ENCODE results near the gene MMP15.
A peak's percentile ranks its signal among the peaks of the same experiment; 100 is the strongest.
"Not testable (repeated sequence)": the region's sequence is repeated elsewhere in the genome, so short reads cannot be mapped to it uniquely, and the experiment has no call there.

MMP15 gene

DNA sequence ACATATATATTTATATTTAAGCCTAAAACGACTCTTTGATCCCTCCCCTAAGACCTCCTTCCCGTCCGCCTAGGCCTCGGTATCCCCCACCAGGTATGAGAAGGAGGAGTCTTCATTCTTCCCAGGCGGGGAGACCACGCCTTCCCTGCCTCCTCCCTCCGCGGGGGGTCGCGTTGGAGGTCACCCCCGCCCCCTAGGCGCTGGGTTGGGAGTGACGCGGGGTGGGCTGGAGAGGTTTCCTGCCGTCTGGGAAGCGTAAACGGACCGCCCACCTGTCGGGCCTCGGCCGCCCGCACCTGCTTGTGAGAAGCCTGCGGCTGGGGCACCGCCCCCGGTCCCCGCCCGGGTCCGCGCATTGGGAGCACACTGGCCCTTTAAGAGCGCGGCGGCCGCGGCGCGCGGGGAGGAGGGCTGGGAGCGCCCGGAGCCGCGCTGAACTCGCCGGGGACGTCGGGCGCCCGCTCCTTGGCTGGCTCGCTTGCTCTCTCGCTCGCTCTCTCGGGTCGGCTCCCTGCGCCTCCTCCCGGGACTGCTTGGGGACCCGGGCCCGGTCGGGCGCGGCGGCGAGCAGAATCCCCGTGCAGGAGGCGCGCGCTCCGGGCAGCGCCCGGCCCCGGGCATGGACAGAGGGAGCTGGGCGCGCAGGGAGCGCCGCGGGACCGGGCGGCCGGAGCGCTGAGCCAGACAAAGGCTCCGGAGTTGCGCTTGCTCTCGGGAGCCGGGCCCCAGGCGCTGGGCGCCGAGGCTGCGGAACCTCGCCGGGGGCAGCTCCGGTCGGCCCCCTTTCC lies at the start of gene MMP15:
Gene MMP15, plus strand, starts transcription at position 404 of the 788 bp plus-strand sequence. CDS start 597 bp downstream, outside the sequence.
- no peak for DNase-seq

DNA sequence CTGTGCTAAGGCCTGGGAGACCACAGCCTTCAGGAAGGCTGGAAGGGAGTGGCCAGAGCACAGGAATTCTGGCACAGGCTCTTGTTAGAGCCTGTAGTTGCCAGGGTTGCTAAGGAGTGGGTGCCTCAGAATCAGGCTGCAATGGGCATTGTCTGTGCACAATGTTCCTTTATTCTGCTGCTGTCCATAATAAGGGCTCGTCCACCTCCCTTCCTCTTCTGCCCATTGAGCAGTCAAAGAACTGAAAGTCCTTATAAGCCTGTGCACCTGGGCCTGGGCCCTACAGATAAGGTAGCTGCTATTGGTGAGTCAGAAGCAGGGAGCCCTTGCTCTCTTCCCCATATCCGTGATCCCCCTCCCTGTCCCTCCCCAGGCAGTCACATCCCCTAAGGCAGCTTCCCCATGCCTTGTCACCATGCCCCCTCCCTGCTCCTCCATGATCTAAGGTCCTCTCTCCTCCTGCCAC lies 49.2 kb upstream of the MMP15 start:
- no peak for DNase-seq

DNA sequence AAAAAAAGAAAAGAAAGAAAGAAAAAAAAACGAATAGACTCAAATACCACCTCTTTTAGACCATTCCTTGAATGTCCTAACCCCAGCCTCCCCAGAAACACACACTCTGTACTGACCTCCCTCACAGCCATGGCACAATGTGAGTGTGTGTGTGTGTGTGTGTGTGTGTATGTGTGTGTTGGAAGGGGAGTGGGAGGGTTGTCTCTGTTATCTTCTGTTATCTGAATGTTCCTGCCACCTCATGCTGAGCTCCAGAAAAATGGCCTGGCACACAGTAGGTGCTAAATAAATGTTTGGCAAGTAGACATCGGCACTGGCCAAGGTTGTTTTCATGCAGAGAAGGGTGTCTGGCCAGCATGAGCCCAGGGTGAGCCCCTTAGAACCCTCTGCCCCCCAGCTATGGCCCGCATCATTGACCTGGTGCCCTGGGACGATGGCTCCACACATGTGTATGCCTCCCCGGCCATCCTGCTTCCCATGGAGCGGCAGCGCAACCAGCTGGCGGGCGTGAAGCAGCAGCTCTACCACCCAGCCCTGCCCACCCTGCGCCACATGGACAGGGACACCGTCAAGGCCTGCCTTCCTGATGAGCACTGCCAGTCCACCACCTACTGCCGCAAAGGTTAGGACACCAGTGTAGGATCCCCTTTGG lies 48.0 kb upstream of the MMP15 start:
- DNase-seq, result no peak

DNA sequence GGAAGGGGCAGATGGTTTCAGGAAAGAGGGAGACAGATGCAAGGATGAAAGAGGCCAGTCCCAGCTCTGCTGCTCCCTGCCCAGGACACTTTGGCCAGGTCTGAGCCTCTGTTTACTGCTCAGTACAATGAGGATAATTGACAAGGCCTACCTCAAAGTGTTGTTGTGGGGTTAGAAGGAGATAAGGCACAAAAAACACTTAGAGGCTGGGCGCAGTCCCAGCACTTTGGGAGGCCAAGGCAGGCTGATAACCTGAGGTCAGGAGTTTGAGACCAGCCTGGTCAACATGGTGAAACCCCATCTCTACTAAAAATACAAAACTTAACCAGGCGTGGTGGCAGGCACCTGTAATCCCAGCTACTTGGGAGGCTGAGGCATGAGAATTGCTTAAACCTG lies 47.5 kb upstream of the MMP15 start:
- DNase-seq, result not testable (repeated sequence)

DNA sequence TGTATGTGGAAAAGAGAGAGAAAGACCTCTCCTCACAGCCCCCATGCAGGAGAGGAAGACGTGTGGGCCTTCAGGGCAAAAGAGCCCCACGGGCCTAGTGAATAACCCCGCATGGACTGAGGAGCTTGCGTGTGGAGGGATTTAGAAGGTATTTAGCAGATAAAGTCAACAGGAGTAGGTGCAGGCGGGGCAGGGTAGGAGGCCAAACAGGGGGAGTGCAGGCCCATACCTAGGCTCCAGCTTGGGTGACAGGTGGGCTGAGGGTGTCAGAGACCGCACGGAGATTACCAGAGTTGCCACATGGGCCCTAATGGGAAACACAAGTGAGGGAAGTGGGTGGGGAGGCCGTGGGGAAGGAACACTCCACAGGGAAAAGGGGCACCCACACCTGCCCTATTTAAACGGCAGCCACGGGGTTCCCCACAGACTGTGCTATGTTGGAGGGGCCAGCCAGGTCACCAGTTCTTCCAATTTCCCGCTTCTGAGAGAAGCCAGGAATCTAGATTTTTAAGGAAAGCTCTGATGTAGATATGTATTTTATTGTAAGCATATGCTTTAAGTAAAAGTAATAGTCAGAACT lies 46.5 kb upstream of the MMP15 start:
- no peak for DNase-seq

DNA sequence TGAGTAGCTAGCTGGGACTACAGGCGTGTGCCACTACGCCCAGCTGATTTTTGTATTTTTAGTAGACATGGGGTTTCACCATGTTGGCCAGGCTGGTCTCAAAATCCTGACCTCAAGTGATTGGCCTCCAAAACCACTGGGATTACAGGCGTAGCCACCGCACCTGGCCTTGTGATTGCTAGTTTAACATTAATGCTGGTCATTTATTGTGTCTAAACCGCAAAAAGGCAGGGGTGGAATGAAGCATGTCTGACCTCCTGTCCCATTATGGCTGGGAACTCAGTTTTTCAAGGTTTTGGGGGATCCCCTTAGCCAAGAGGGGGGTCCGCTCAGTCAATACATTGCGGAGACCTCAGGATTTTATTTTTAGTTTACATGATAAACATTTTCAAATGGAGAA lies 43.9 kb upstream of the MMP15 start:
- DNase-seq, result no peak

DNA sequence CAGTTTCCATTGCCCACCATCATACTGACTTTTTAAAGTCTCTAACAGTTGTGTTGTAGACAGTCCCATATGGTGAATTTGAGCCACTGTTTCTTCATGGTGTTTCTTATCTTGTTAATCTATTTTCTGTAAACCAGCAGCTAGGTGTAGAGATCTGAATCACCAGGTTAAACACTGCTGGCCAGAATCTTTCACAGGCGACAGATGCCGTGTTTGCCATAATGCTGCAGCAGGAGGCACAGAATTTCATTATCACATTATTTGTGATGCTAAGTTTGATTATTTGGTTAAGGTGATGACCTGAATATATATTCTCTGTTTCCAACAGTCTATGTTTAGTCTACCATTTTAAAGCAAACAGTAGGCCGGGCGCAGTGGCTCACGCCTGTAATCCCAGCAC lies 43.2 kb upstream of the MMP15 start:
- DNase-seq, result no peak

DNA sequence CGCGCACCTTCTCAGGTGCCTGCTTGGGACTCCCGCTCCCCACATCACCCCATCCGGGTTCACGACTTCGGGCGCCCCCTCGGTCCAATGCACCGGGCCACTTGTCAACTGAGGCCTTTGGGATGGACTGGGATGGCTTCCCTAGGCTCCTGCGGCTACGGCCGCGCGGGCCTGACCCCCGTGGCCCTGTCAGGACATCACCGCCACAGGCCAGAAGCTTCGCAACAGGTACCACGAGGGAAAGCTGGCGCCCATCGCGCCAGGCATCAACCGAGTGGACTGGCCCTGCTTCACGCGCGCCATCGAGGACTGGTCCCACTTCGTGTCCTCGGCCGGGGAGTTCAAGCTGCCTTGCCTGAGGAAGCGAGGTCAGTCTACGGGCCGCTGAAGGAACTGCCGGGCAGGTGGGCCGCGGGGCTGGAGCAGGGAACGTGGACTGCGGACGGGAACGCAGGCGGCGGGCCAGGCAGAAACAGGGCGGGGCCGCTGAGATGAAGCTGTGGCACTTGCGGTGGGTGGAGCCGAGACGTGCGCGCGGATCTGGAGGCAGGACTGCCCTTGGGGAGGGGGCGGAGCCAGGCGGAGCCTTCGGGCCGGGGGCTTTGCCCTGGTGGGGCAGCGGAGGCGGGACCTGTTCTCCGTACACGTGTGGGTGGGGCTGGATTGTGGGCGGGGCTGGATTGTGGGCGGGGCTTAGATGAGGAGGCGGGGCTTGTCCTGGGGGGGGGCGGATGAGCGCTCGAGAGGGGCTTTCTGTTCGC lies 40.9 kb upstream of the MMP15 start:
- no peak for DNase-seq

DNA sequence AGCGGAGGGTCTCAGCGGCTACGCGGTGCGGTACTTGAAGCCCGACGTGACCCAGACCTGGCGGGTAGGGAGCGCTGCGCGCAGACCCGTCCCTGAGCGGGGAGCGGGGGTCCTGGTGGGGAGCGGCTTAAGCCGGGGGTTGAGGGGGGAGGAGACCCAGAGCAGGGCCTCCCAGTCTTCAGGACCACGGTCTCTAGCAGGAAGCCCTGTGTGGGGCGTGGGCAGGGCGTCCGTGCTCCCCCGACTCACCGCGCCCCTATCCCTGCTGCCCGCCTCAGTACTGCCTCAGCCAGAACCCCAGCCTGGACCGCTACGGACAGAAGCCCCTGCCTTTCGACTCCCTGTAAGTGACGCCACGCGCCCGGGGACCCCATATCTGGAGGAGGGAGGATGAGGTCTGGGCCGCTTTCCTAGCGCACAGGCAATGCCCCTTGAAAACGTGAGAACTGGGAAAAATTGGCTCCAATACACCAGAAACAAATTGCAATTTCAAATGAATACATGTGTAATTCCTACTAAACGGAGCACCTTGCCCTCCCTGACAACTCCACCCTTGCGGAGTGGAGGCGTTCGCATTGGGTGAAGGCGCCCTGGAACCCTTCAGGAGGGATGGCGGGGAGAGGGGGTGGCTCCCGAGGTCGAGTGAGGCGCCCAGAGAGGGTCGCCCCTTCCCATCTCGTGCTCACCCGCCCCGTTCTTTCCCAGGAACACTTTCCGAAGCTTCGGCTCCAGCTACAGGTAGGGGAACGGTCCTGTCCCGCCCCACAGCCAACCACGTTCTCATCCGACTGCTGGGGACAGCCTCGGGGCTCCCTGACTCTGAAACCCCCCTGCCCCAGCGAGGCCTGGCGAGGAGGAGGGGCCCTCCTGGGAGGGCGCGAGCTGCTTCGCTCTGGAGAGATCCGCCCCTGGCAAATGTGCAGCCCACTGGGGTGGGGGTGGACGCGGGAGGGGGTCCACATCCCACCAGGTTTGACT lies 40.1 kb upstream of the MMP15 start:
- no peak for DNase-seq

DNA sequence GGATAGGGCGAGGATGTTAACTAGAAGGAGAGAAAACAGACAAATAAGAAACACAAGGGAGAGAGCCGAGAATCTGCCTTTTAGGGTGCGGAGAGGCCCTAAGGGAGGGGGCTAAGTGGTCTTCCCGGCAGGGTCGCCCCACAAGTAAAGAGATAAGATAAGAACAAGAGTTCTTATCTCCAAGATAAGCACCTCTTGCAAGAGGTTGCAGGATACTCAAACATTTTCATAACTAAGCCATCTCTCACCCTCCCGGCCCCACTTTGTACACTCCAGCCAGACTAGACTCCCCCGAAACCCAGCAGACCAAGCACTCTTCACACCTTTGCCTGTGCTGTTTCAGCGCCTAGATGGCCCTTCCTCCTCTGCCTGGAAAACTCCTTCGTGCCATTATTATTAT lies 39.4 kb upstream of the MMP15 start:
- no peak for DNase-seq

DNA sequence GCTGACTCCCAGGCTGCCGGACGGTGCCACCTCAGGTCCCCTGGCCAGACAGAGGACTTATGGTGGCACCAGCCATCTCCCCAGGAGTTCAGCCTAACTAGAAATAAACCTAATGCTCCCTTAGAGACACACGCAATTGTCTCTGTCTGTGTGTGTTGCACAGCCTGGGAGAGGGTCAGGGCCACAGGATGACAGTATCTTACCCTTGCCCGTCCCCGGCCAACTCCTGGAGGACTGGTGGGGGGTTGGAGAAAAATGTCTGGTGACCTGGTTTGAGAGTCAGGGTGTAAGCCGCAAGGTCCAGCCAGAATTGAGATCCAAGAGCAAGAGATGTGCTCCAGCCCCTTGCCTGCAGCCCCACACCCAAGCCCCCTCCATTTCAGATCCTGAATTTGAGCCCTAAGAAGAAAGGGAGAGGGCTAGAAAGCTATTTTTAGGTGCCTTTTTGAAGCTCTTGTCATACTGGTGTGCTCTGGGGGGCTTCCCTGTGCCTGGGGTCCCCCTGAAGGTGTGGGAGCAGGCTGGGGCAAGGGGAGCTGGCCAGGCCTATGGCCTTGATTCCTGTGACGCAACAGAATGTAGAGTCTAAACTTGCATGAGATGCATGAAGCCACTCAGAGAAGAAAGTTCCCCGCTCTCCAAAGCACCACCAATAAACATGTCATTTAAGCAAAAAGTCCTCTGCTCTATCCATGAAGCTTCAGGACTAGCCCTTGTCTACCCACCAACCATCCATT lies 37.9 kb upstream of the MMP15 start:
- DNase-seq, result no peak

DNA sequence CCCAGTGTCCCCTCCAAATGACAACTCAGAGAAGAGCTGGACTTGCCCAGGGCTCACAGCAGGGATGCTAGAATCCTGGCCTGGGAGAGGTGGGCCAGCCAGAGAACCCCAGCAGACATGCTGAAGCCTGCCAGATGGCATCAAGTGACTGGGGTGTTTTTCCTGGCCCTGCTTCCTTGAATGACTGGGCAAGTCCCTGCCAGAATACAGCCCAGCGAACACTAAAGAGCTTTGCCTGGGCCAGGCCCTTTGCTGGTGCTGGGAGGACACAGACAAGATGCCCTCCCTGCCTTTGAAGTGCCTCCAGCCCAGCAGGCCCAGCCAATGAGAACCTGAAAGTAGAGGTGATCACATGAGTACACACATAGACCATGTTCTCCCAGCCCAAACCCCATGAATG lies 36.6 kb upstream of the MMP15 start:
- peak; percentile 74 for DNase-seq

DNA sequence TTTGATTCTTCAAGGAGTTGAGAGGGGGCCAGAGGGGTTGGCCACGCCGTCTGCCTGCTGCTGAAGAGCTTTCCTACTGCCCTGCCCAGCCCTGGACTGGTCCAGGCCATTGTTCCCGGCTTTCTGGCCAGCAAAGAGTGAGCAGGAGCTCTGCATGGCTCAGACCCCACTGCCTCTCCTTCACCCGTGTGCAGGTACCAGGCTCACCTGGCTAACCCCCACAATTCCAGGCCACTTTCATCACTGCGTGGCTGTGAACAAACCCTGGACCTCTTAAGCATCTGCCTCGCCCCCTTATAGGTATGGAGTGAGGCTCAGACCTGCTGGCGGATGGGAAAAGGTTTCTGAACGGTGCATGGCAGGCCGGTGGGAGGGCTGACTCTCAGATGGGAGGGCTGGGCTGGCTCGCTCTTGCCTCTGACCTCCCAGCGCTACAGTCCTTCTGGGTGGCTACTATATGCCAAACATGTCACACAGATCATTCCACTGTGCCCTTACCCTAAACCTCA lies 33.9 kb upstream of the MMP15 start:
- DNase-seq, result no peak

DNA sequence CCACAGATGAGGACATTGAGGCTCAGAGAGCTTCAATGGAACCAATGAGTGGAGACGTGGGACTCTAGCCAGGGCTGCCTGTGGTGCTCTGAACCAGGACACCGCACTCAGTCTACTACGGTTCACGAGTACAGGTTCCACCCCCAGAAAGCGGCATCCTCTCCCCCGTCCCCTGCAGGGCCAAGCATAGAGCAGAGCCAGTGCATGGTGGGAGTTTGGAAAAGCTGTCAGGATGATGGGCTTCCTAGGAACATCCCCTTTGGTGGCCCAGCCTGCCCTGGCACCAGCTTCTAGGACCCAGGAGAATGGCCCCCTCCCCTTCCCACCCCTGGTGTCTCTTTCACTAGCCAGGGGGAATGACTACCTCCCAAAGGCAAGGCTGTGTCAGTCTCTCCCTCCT lies 33.5 kb upstream of the MMP15 start:
- DNase-seq, result no peak

DNA sequence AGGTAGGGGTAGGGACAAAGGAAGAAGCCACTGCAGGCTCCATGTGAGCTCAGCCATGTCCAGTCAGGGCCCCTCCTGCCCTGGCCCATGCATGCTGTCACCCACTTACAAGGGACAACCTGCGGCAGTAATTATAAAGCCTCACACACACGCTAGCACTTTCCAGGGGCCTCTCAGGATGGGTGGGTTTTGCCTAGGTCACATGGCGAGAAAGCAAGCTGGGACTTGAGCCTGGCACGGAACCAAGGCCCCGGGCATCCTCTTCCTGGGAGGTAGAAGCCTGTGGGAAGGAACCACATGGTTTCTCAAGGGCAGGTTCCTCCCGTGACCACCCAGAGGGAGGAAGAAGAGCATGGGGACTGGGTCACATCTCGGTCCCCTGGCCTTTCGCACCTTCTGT lies 32.1 kb upstream of the MMP15 start:
- no peak for DNase-seq

DNA sequence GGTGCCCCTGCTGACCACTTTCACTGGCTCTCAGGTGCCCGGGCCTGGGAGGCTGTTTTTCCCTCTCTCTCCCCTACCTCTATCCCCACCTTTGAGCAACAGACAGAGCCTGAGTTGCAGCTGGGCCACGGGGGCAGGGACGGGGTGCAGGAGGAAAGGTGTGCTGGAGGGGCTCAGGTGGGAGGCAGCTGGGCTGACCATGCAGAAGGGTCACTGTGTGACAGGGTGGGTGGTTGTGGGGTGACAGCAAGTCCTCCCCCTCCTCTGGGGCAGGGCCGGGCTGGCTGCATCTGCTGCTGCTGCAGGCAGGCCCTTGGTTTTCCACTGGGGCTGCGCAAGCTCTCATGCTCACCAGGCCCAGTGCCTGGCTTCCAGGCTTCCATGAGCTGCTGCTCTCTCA lies 31.7 kb upstream of the MMP15 start:
- DNase-seq, result no peak

DNA sequence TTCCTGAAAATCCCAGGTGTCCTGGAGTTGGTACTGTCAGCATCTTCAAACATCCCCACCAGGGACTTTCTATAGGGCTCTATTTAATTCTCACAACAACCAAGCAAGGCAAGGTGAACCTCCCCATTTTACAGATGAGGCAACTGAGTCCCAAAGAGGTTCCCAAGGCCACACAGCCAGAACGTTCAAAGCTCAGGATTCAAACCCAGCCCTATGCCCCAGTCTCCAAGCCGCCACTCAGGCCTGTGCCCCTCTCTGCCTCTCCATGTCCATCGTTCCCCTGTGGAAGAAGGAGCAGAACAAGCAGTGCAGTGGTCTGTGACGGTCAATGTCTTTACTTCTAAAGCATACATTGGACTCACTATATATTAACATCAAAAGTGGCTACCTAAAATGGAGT lies 31.2 kb upstream of the MMP15 start:
- DNase-seq, result no peak

DNA sequence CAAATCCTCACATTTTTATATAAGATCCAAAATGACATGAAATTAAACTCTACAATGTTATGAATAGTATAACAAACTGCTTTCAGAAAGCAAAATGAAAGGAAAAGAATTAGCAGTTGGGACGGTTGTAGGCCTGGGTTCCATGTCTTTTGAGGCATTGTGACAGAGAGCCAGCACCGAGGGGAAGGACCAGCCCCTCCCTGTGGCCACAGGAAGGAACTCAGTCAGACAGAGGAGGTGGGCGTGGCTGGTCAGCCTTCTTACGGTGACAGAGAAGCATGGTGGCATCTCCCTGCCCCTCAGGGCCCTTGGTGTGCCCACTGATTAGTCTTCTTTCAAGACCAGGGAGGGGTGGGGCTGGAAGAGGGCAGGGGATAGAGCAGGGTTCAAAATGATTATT lies 30.8 kb upstream of the MMP15 start:
- DNase-seq, result no peak

DNA sequence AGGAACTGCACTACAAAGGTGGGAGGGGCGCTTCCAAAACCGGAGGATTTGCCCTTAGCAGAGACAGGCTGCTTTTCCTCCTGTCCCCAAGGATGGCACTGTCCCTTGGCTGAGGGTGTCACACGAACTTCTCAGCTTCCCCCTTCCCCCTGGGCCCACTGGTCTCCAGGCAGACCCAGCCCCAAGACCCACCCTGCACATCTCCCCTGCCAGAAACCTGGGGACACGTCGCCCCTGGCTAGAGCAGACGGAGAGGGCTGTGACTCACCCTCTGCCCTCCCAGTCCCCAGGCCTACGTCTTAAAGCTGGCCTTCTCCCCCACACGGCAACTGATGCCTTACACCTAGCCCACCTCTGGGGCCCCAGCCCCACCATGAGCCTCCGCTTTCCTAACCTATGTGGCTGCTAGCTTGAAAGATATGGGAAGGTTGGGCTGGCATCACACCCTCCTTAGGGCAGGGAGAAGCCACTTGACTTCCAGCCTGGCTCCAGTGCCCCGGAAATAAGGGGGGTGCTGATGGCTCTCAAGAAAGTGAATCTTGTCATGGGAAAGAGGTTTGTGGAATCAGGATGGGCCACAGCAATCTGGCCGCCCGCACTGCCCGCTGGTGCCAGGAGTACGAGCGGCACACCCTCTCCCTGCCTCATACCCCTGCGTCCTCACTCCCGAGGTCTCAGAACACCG lies 29.7 kb upstream of the MMP15 start:
- no peak for DNase-seq

DNA sequence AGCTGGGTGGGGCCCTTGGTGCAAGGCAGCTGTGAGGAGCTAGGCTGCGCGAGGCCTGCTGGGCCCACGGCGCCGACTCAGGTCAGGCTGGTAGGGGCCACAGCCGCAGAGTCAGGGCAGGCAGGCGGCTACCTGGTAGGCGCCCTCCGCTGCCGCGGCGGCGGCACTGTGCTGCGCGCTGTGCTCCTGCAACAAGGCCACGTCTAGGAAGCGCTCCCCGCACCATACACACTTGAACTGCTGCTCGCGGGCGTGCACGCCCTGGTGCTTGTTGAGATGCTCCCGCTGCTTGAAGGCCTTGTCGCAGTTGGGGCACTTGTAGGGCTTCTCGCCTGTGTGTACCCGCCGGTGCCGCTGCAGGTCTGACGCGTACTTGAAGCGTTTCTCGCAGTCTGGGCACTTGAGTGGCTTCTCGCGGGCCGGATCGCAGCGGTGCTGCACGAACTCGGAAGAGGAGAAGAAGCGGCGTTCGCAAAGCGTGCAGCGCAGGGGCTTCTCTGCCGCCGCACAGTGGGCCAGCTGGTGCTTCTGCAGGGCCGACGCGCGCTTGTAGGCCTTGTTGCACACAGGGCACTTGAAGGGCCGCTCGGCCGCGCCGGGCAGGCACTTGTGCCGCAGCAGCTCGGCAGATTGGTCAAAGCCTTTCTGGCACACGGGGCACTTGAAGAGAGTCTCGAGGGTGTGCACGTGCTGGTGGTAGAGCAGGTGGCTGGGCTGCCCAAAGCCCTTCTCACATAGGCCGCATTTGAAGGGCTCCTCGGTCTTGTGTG lies 29.0 kb upstream of the MMP15 start:
- no peak for DNase-seq
